GM18867 (cell line): ENCODE data around the gene KPNA5.
A peak's percentile ranks its signal among the peaks of the same experiment; 100 is the strongest.

Source experiments
- ATAC-seq: cut with Tn5 transposase; IDR thresholded peaks from one replicate; pipeline ENCODE4 v1.9.1; 2021; ENCODE audit warnings: mild to moderate bottlenecking, moderate library complexity; ENCODE audit not compliant: unreplicated experiment

The KPNA5 gene

GRCh38 chr6:116779573-116780164 lies 98.7 kb downstream of the KPNA5 start:
- peak; percentile 74 for ATAC-seq

- no peak for ATAC-seq
Observed at GRCh38 chr6:116783852-116784251, 102.8 kb downstream of the KPNA5 start.
